Stimulated activated CD8-positive, alpha-beta memory T cell treated with anti-CD3 and anti-CD28 coated beads, Interleukin-4, amount 100 ng/mL, for 4 hours (primary cell): ENCODE measurements around the gene GLOD4.
"Not testable (repeated sequence)": the region's sequence is repeated elsewhere in the genome, so short reads cannot be mapped to it uniquely, and the experiment has no call there.

ENCODE experiments used
- DNase-seq, 2 donors: peaks; one replicate each; pipeline ENCODE4 v3.0.0-alpha.2; 2020; ENCODE audit warnings: low read depth in 2 of 2, low spot score in 1 of 2

Gene GLOD4

DNA sequence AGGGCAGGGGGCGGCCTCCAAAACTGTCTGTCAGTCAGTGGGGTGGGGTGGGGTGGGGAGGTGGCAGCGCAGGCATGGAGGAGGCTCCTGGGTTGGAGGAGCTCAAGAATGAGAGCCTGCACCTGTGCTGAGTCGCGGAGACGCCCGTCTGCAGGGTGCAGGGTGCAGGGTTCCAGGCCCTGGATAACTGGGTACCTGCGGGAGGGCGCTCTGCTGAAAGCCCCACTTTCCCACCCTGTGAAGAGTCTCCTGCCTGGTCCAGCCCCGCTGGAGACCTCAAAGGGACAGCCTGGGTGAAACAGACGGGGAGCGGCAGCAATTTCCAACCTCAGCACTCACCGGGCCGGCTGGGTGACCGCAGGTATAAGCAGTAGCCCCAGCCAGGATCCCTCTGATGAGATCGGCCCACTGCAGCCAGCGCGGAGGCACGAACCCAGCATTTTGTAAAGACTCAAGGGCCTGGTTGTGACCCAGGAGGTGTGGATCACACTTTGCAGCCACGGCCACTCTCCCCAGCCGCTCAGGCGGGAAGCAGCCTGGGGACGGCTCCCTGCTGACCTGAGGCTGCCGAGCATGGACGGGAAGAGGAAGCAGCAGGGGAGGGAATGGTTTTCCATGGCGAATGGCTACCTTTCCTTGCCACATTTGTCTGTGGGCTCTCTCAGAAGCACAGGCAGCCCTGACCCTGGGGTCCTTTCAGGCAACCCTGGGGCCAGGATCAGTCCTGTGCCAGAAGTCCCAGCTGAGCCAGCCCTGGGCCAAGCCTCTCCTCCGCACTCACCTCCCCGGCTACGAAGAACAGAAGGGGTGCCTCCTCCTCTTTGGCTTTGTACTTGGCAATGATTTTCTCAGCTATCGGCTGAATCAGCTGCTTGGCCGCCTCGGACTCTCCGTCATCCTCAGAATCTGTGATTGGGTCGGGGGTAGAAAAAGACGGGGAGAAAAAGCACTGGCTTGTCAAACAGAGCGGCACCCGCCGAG lies 21.1 kb upstream of the GLOD4 start:
- no peak for DNase-seq

DNA sequence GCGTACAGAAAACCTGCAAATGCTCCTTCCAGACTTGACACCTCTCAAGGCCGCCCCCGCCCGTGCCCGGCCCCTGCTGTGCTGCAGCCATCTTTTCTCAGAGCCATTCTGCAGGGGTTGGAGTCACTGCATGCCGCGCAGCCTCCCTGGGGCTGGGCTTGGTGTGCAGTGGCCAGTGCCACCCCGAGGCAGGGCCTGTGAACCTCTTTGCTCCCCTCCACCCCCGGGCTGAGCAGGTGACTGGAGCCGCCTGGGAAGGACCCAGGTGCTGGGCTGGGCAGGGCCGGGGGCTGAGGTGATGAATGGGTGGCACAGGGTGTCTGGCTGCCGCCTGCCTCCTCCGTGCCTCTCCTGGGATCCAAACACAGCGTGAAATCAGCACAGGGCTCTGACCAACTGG lies 20.4 kb upstream of the GLOD4 start:
- no peak for DNase-seq

DNA sequence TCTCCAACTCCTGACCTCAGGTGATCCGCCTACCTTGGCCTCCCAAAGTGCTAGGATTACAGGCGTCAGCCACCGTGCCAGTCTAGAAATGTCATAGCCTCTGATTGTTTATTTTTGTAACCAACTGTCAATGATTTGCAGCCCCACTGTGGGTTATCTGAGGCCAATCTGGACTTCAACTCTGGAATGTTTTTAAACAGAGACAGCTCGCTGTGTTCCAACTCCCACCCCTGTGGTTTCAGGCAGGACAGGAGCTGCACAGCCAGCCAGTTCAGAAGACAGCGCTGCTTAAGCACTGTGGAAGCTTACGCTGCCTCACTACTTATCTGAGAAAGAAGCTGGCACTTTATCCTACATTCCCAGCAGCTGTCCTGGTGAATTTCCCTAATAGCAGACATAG lies 19.6 kb upstream of the GLOD4 start:
- DNase-seq: no peak

DNA sequence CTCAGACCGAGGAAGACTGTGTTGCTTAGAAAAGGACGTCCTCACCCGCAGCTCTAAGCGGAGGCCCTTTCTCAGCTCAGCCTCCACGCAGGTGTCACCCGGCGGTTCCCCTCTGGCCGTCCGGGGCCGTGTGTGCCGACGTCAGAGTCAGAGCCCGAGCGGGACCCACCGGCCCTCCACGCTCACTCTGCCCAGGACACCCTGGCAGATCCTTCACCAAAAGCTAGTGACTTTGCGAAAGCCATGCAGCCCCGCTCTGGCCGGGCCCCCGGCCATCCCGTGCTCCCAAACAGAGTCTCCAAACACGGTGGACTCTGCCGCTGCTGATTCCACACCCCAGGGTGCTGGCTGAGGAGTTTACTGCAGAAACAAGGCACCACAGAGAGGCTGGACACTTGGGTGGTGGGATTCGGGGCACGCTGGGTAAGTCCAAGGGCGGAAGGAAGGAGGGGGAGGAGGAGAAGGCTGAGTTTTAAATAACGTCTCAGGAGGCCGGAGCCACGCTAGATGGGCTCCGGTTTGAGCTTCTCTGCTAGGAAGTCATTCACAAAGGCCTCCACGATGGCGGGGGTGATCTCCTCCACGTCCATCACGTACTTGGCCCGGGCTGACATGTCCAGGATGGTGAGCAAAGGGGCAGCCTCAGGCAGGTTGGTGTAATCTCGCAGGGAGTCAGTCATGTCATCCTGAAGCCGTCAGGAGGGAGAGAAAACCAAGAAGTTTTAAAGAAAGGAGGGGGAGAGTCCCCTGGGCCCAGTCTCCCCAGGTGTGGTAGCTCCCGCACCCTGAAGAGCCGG lies 18.6 kb upstream of the GLOD4 start:
- DNase-seq: no peak

DNA sequence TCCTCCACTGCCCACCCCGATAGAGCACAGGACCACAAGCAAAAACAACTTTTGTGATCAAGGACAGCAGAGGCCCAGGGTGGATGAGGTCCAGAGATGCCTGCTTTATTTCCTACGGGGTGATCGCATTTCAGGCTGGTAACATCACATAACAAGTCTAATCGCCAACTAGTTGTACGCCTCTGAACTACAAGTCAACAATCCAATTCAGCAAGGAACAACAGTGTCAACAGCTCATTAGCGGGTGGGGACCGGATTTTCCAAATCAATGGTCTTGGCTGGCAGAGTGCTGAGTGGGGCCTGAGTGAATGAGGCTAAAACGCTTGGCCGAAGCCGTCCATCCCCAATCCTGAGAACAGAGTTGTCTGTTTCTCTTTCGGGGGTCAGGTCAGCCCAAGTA lies 17.2 kb upstream of the GLOD4 start:
- no peak for DNase-seq

DNA sequence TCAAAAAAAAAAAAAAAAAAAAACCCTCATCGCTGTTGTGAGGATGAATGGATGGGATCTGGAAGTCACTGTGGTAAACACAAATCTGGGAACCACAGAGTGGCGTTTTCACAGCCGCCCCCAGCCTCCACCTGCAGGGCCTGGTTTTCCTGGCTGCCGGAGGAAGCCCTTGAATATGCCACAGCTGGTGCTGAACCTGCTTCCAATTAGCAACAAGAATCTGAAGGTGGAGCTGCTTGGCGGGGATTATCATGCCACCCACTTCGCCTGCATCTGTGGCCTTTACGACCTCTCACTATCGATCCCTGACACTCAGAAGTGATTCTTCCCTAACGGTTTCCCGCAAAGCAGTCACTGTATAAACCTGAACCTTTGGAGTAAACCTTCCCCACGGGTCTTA lies 16.2 kb upstream of the GLOD4 start:
- no peak for DNase-seq

DNA sequence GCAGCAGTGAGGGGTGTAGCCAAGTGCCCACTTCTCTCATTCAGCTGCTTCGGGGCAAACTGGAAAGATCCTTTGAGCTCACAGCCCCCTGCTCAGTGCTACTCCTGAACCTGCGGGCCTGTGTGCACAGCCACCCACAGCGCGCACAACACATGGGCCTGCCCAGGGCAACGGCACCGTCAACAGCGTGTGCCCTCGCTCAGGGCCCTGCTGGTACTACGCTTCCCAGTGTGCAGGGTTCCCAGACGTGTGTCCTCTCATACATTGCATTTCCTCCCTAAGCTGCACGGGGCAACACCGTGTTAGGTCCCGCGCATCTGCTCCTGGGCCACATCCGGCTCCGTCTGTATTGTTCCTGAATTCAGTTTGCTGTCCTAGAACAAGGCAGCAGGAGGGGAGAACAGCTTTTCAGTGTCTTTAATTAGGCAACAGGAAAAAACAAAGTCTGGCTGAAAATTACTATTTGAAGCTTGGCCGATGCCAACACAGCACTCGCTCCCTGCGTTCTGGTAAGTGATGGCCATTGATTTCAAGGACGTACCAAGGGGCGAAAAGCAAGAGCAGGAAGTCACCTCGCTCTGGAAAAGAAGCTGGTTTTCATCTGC lies 15.3 kb upstream of the GLOD4 start:
- DNase-seq: no peak

DNA sequence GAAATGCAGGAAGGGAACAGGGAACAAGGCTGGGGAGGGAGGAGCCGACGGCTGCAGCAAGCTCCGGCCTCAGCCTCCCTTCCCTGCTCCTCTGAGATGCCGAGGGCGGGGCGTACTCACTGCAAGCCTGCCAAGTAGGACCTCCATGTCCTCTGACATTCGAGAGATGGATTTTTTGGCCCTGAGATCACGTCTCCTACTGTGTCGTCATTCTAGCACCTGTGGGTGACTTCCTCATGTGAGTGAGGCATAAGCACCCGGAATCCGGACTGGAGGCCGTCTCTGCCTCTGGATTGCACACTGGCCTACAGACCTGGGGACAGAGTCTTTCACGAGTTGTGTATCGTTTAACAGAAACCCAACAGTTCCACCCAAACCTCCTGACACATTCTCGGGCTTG lies 14.5 kb upstream of the GLOD4 start:
- DNase-seq: no peak

DNA sequence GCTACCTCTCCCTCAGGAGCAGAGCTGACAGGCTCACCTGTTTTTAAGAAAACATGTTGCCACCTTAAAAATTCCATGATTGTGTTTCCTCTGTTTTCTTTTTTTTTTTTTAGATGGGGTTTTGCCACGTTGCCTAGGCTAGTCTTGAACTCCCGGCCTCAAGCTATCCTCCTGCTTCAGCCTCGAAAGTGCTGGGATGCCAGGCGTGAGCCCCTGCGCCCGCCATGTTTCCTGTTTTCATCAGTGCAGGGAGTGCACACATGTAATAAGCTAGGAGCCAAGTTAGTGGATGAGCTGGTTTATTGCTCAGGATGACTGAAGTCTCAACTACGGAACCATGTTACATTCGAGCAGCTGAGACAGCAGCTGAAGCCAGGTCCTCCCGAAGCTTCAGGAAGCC lies 13.6 kb upstream of the GLOD4 start:
- DNase-seq: no peak

DNA sequence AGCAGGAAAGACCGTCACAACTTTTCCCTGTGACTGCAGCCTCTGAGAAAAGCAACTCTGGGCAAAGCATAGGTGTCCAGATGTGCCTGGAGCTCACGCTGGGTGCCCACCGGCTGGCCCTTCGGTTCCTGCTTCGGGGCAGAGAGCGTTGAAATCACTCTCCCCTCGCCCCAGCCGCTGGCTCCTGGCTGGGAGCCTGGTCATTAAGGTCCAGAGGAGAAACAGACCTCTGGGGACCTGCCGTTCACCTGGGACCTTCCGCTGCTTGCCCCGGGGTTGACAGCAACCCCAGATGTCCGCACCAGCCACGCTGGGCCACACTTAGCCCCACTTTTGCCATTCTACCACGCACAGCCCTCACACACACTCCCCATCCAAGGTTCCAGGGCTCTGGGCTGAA lies 13.2 kb upstream of the GLOD4 start:
- no peak for DNase-seq

DNA sequence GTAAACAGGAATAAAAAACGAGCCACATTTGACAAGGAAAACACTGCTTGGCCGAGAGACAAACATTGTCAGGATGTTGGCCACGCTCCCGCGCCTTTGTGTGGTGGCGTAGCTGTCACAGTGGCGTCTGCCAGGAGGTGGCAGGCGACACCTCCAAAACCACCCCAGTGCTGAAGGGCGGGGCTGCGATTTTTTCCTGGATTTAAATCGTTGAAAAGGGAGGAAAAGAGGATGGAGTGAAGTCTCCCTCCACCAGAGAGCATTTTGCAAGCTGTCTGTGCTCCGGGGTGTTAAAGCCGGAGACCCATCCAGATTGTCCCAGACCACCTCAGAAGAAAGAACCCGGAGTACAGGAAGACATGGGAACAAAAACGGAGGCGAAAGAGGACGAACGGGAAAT lies 12.8 kb upstream of the GLOD4 start:
- no peak for DNase-seq

DNA sequence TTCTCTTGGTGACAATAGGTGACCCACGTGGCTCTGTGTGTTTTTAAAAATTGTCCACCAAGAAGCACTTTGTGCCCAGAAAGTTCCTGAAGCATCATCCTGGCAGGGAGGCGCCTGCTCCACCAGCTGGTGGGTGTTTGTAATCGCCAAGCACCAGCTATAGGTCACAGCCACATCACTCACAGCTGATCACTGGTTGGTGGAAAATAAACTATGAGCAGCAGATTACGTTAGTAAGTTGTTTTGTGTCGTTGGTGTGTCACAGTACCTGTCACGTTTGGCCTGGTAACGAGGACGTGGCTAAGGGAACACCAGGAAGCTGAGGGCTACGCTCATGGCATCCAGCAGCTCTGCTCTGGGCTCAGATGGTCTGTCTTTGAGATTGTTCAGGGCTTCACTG lies 10.2 kb upstream of the GLOD4 start:
- DNase-seq: no peak

DNA sequence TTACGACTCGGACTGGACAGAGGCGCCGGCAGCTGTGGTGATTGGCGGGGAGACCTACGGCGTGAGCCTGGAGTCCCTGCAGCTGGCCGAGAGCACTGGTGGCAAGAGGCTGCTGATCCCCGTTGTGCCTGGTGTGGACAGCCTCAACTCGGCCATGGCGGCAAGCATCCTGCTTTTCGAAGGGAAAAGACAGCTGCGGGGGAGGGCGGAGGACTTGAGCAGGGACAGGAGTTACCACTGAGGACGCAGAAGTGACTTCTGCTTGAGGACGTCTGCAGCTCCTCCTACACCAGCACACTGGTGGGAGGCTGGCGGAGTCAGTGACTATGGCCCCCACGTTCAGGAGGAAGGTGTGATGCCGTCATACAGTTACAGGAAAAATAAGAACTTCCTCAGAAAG lies 9.7 kb upstream of the GLOD4 start:
- DNase-seq: no peak

DNA sequence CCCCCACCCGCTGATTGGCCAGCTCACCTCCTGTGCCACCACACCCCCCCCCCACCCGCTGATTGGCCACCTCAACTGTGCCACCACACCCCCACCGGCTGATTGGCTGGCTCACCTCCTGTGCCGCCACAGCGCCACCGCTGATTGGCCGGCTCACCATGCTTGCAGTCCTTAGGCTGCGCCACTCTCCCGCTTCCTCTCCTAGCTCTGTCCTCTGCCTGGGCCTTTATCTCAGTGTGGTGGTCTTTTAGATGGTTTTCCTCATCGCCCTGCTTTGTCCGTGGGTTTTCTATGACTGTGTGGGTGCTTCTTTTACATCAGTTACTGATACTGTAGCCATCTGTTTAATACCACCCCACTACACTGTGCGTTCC lies 8.8 kb upstream of the GLOD4 start:
- not testable (repeated sequence) for DNase-seq

DNA sequence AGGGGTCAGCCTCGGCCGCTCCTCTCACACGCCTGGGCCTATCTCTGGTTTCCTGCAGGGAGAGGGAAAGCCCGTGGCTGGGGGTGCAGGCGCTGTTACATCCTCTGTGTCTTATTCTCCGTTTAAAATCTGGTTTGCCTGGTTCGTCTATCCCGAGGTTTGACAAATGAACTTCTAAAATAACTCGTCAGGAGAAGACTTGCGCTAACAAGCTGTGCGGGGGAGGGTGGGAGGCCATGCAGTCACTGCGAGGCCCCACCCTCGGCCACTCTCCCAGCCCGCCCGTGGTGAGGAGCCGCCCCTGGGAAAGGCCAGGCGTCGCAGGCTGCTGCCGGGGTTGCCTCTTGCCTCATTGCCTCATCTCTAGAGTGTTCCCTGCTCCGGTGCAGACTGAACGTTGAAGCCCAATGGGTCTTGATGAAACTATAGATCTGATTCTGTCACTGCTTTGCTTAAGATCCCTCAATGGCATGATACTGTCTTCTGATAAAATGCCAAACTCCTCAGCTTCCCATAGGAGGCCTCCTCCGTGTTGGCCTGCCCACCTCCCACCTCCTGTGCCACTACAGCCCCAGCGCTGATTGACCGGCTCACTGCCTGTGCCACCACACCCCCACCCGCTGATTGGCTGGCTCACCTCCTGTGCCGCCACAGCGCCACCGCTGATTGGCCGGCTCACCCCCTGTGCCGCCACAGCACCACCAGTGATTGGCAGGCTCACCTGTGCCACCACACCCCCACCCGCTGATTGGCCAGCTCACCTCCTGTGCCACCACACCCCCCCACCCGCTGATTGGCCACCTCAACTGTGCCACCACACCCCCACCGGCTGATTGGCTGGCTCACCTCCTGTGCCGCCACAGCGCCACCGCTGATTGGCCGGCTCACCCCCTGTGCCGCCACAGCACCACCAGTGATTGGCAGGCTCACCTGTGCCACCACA lies 8.1 kb upstream of the GLOD4 start:
- DNase-seq: not testable (repeated sequence)

DNA sequence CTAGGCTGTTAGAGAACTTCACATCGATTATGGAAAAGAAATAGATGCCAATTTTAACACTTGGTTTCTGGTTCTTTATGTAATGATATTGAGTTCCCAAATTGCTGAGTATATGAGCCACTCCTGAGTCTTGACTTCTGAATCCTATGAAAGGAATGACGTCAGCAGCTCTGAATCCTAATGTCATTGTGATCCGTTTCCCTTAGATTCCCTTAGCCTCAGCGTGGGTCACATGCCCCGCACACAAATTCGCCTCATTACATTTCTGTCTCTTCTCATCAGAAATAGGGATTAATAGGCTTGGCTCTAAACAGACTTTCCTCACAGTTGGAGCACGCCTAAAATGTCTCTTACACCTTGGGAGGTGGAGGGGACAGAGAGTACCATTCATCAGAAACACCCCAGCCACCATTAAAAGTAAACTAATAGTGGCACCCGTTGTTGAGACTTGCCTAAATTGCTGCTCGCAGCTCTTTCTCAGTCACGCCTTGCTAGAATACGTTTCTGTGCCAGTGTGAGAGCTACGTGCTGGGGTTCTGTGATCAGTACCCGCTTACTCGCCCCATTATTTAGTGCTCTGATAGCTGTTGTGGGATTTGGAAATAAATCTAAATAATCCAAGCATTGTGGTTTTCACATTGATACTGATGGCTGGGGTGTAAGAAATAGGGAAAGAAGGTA lies 7.2 kb upstream of the GLOD4 start:
- DNase-seq: no peak

DNA sequence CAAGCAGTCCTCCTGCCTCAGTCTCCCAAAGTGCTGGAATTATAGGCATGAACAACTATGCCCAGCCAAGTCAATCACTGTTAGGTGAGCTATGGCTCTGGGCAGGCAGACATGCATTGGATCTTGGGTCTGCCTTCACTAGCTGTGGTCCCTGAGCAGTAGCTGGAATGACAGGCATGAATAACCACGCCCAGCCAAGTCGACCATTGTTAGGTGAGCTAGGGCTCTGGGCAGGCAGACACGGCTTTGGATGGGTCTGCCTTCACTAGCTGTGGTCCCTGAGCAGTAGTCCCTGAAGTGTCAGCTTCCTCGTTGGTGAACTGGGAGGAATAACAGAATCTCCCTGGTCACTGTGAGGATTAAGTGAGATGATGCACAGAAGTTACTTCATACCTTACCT lies 6.5 kb upstream of the GLOD4 start:
- no peak for DNase-seq

DNA sequence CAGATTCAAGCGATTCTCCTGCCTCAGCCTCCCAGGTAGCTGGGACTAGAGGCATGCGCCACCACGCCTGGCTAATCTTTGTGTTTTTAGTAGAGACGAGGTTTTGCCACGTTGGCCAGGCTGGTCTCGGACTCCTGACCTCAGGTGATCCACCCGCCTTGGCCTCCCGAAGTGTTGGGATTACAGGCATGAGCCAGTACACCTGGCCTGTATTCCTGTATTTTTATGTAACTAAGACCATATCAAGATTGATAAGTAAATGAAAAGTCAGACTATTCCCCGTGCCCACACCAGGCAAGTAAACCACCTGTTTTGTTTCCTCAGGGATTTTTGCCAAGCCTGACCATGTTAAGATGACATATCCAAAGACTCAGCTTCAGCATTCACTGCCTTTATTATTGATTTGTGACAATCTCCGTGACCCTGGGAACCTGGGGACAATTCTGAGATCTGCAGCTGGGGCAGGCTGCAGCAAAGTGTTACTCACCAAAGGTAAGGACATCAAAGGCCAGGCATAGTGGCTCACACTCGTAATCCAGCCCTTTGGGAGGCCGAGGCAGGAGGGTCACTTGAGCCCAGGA lies 5.7 kb upstream of the GLOD4 start:
- no peak for DNase-seq

DNA sequence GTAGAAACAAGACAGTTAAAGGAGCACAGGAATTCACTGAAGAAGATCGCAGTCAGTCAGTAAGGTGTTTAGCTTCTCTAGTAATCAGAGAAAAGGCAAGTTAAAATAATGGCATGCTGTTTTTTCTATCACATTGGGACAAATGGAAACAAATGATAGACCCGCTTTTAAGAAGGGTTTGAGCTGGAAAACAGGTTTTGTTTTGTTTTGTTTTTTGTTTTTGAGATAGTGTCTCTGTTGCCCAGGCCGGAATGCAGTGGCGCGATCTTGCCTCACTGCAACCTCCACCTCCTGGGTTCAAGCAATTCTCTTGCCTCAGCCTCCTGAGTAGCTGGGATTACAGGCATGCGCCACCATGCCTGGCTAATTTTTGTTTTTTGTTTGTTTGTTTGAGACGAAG lies 3.8 kb upstream of the GLOD4 start:
- not testable (repeated sequence) for DNase-seq

DNA sequence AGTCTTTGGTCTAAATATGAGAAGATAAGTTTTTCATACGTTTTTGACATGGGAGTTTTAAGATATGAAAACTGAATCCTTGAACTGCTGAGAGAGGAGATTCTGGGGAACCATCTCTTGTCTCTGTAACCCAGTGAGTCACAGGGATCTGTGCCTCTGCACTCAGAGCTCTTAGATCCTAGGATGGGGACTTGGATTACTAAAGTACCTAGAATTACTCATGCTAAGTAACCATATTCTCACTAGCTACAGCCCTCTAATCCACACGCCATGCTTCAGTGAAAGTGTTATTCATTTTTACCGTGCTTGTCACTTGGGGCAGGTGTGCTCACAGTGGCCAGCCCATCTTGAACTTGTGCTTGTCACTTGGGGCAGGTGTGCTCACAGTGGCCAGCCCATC lies 2.1 kb upstream of the GLOD4 start:
- no peak for DNase-seq
